GM18870 (cell line): ENCODE measurements around the gene SLC29A4.
"Not testable (repeated sequence)": the region's sequence is repeated elsewhere in the genome, so short reads cannot be mapped to it uniquely, and the experiment has no call there.

Source experiments
- ATAC-seq: cut with Tn5 transposase; IDR thresholded peaks from one replicate; pipeline ENCODE4 v1.9.1; 2021; ENCODE audit warnings: moderate library complexity; ENCODE audit not compliant: unreplicated experiment

The SLC29A4 gene

DNA sequence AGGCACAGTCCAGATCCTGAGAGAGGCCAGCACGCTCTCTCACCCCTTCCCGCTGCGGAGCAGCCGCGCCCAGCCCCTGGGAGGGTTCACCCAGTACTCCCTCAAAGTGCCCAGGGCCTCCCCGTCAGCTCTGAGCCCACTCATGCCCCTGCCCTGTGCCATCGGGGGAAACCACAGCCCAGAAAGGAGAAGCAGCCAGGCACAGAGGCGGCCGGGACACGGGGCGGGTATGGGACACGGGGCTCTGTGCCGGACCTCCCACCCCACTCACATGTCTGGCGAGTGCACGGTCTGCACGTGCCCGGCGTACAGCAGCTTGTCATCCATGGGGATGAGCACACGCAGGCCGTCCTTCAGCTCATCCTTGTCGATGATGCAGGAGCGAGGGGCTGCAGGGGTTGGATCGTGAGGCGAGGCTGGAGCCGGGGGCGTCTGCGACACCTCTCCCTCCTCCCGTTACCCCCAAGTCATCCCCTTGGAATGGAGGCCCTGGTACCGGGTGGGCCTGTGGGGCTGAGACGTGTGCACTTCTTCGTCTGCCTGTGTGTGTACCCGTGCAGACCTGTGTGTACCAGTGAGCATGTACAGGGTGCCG lies 38.2 kb downstream of the SLC29A4 start:
- ATAC-seq: no peak

- no peak for ATAC-seq
These were observed 40.1 kb downstream of the SLC29A4 start for GRCh38 chr7:5322621-5323410.

GRCh38 chr7:5323800-5324781 lies 41.3 kb downstream of the SLC29A4 start:
- not testable (repeated sequence) for ATAC-seq

GRCh38 chr7:5324961-5325360 lies 42.2 kb downstream of the SLC29A4 start:
- ATAC-seq: no peak

DNA sequence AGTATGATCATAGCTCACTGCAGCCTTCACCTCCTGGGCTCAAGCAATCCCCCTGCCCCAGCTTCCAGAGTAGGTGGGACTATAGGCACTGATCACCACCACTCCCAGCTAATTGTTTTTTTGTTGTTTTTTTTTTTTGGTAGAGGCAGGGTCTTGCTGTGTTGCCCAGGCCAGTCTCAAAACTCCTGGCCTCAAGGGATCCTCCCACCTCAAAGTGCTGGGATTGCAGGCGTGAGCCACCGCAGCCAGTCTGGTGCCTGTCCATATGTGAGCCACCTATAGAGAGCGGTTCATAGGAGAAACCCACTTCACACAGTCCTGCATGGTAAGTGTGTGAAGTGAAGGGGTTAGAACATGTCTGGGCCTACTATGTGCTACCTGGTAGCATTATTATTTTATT lies 47.5 kb downstream of the SLC29A4 start:
- ATAC-seq: no peak

DNA sequence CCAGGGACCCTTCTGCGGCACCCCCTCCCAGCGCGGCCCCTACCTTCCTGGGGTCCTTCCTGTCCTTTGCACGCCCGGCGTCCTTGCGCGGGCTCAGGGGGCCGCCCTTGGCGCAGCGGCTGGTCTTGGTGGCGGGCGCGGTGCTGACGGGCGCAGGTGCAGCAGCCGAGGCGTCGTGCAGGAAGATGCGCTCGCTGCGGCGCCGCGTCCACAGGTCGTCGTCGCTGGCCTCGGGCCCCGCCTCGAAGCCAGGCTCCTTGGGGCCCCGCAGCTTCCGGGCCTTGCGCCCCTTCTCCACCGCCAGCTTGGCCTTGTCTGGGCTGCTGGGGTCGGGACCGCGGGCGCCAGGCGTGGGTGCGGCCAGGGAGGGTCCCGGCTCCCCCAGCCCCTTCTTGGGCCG lies 49.8 kb downstream of the SLC29A4 start:
- ATAC-seq: no peak

DNA sequence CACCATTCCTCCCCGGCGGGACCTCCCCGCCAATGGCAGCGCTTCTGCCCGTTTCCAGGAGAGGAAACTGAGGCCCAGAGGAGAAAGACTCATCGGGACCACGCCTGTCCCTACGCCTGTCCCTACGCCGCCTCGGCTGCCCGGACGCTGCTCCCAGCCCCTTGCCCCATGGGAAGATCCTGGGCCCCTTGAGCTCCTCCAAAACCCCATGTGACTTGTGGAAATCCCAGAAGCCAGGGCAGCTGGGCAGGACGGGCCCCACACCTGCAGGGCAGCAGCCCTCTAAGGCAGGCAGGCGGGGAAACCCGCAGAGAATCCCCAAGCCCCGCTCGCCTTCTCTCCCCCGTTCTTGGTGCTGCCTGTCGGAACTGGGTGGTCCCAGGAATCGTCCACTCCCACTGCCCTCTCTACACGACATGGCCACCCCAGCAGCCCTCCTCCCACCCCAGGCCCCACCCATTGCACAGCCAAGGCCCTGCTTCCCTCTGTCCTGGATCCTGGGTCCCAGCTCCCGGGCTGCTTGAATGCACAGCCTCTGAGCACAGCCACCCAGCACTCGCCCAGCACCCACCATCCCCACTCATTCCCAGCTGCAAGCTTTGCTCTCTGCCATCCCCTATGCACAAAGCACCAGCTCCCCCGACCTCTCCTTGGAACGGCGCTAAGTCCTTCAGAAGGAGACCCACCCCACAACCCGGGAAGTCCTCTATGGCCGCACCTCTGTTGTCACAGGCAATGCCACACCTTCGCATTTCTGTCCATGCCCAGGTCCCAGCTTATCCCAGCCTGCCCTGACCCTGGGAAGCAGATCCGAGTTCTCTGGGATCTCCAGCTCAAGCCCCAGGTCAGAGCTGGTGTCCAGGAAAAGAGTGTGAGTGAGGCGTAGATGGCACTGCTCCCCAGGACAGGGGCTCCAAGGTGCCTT lies 50.6 kb downstream of the SLC29A4 start:
- no peak for ATAC-seq

DNA sequence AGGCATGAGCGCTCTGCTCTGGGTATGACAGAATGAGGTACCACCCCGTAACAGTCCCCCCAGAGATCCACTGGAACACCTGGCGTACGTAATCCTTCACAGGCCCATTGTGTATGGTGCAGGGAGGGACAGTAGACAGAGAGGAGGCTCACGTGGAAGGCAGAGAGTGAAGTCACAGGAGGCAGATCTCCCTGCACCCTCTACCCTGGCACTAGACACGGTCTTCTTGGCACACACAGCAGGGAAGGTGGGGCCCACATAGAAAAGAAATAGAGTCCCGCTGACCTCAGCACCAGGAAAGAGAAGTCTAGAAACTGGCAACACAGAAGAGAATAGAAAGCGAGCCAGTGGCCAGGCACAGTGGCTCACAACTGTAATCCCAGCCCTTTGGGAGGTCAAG lies 51.9 kb downstream of the SLC29A4 start:
- ATAC-seq: no peak

- no peak for ATAC-seq
These were observed 54.3 kb downstream of the SLC29A4 start for GRCh38 chr7:5337047-5337446.

DNA sequence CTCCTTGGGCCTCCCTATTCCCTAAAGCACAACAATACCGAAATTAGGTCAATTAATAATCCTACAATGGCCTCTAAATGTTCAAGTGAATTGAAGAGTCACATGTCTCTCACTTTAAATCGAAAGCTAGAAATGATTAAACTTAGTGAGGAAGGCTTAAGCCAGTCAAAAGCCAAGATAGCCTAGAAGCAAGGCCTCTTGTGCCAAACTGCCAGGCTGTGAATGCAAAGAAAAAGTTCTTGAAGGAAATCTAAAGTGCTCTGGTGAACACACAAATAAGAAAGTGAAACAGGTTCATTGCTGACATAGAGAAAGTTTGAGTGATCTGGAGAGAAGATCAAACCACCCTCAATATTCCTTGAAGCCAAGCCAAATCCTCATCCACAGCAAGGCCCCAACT lies 57.2 kb downstream of the SLC29A4 start:
- ATAC-seq: no peak

DNA sequence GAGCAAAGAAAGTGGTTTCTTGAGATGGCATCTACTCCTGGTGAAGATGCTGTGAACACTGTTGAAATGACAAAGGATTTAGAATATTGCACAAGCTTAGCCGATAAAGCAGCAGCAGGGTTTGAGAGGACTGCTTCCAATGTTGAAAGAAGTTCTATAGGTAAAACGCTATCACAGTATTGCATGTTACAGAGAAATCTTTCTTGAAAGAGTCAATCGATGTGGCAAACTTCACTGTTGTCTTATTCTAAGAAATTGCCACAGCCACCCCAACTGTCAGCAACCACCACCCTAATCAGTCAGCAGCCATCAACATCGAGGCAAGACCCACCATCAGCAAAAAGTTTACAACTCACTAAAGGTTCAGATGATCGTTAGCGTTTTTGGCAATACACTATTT lies 59.9 kb downstream of the SLC29A4 start:
- no peak for ATAC-seq

GRCh38 chr7:5343884-5344283 lies 61.1 kb downstream of the SLC29A4 start:
- ATAC-seq: no peak

- no peak for ATAC-seq
These were observed 61.6 kb downstream of the SLC29A4 start for GRCh38 chr7:5344342-5344741.

- no peak for ATAC-seq
These were observed 62.4 kb downstream of the SLC29A4 start for GRCh38 chr7:5345171-5345570.

GRCh38 chr7:5345671-5346070 lies 62.9 kb downstream of the SLC29A4 start:
- no peak for ATAC-seq

- no peak for ATAC-seq
These were observed 65.6 kb downstream of the SLC29A4 start for GRCh38 chr7:5348134-5349004.

- no peak for ATAC-seq
These were observed 66.2 kb downstream of the SLC29A4 start for GRCh38 chr7:5349005-5349380.

DNA sequence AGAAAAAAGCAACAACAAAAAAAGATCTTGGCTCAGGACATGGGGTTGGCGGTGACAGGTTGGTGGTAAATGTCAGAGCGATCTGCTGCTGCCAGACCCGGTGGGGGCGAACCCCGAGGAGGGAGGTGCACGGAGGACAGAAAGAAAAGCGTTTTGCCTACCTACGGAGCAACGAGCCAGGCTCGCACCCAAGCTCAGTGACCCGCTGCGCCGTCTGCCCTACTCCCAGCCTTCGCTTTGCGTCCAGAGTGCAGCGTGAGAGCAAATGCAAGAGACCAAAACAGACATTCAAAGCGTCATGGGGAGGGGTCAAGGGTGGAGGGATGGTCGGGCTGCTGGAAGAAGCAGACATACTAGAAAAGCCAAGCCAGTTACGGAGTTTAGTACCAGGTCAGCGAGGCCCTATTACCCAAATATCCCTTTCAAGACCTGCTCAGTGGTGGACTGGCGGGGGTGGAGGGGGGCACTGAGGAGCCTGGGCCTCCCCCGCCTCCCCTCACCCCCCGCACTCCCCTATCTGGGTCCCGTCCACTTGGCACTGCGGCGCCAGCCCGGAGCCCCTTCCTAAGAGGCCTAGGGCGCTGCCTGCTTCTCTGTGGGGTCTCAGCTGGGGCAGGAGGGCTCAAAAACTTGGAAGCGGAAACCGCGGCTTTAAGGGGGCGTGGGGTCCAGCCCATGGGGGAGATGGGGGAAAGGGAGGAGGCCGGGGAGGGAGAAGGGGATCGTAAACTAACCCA lies 66.9 kb downstream of the SLC29A4 start:
- no peak for ATAC-seq

DNA sequence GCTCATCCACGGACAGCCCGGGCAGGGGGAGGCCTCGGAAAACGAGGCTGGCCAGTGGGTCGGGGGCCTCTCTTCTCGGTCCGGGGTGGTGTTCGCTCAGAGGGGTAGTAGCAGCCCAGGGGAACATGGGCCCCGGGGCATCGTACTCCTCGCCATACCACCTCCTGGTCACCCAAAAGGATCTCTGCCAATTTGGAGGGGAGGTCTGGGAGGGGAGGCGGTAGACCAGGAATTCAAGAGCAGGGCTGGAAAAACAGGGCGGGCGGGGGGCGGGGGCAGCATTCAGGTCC lies 67.4 kb downstream of the SLC29A4 start:
- no peak for ATAC-seq
